Sigmoid colon (tissue), 7 donors: ENCODE measurements around the gene FBP1. TPM values are rescaled to one million over a fixed set of nuclear protein-coding genes. Genes with fewer than 3 reads are reported as not detected.

Experiments
- DNase-seq: peaks from one replicate; pipeline ENCODE4 v3.0.0-alpha.2; 2019
- H3K27ac ChIP-seq, 4 donors: fragments of 200-600 bp; sonication (generic); one replicate each; pipeline ENCODE4 v1.5.1; 2016 to 2019; ENCODE audit warnings: mild to moderate bottlenecking in 1 of 4
- H3K27me3 ChIP-seq, 3 donors: fragments of 200-600 bp; sonication (generic); one replicate each; pipeline ENCODE4 v1.5.1; 2019; ENCODE audit warnings: mild to moderate bottlenecking in 1 of 3
- H3K36me3 ChIP-seq, 4 donors: fragments of 200-600 bp; sonication (generic); one replicate each; pipeline ENCODE4 v1.5.1; 2016 to 2019
- H3K4me1 ChIP-seq, 4 donors: fragments of 200-600 bp; sonication (generic); one replicate each; pipeline ENCODE4 v1.5.1; 2017 to 2019
- H3K4me3 ChIP-seq, 4 donors: fragments of 200-600 bp; sonication (generic); one replicate each; pipeline ENCODE4 v1.5.1; 2017 to 2019; ENCODE audit warnings: mild to moderate bottlenecking in 2 of 4, moderate library complexity in 1 of 4
- H3K9me3 ChIP-seq, 4 donors: fragments of 200-600 bp in 3 of 4; sonication (generic) in 3 of 4; one replicate each; pipeline versions ENCODE4 v1.5.1 to v1.6.1; 2013 to 2019
- EP300 ChIP-seq, 4 donors: sonication (generic); formaldehyde crosslinking; IDR thresholded peaks; one replicate each; pipeline ENCODE4 v1.6.1; 2017; ENCODE audit warnings: antibody characterized with exemption in 4 of 4
- POLR2A ChIP-seq, 2 donors: fragments of 450-650 bp; IDR thresholded peaks; one replicate each; pipeline ENCODE4 v1.6.1; 2016; ENCODE audit warnings: antibody characterized with exemption in 2 of 2, mild to moderate bottlenecking in 2 of 2, moderate library complexity in 2 of 2
- POLR2AphosphoS5 ChIP-seq, 4 donors: sonication (generic); formaldehyde crosslinking; IDR thresholded peaks; one replicate each; pipeline ENCODE4 v1.6.1; 2017; ENCODE audit warnings: antibody characterized with exemption in 4 of 4
- WGBS, 2 donors: extraction: QIAGEN DNeasy Blood & Tissue Kit; methylation state at CpG; one replicate each; pipeline ENCODE4 v1.1.7; 2013; 5-methylcytosine and 5-hydroxymethylcytosine counted together
- intact Hi-C: fragments of 100-400 bp; cut with DNase I; formaldehyde crosslinking; loops from one replicate; pipeline ENCODE4 v1.15.1; 2023
- polyA plus RNA-seq, 3 donors: library from polyadenylated mRNA; stranded (reverse); fragments of 200-250 nt; gene quantifications; one replicate each; pipeline ENCODE4 v1.2.3, GENCODE V29; 2013
- total RNA-seq, 4 donors: library from RNA; depleted of rRNA; stranded (reverse); fragments of >200 nt; gene quantifications; one replicate each; pipeline ENCODE4 v1.1.0, GENCODE V29; 2016
- TF ChIP-seq, protein P1 (sequence below), 4 experiments: fragments of 450-650 bp in 3 of 4; fragments of 200-600 bp in 1 of 4; IDR thresholded peaks; one replicate each; pipeline ENCODE4 v1.5.1; 2016 to 2019; ENCODE audit warnings: antibody characterized with exemption in 4 of 4, mild to moderate bottlenecking in 3 of 4, moderate library complexity in 2 of 4
- donor health status: healthy with polysubstance abuse.
- donor health status: Bipolar disorder and iron deficiency.
- donor health status: healthy.

The FBP1 gene
- total and polyA plus RNA-seq, 7 donors: 2.2 to 48.8 (median 8.2) TPM

DNA sequence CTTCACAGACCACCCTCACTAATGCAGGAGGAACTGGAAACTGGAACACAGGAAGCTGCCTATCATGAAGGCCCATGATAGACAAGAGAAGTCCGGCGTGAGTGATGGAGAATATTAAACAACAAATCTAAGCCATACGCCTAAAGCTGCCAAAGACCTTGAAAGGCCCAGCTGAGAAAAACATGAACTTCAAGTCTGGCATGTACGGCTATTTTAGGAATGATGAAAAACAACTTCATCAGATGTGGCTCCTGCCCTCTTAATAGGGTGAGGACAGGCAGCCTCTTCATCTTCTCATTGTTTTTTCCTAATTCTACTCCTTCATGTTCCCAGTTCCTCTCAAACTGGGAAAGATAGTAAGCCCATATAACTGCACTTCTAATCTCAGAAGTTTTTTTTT, 20.3 kb downstream of the FBP1 start:
- Histone ChIP-seq H3K36me3 (no peaks in the 10 kb centered on the region), H3K27ac (no peak overlapping the region), H3K27me3 (no peaks in the 10 kb centered on the region), H3K4me1 (no peaks in the 10 kb centered on the region), H3K9me3 (no peaks in the 10 kb centered on the region), H3K4me3 (no peak overlapping the region)
- 84 to 92% methylated on average over 4 of the region's 4 CpGs for WGBS, 2 donors
- TF ChIP-seq POLR2A (IDR thresholded peaks at IDR 0.05) (no peak), EP300 (IDR thresholded peaks at IDR 0.05) (no peak), POLR2AphosphoS5 (IDR thresholded peaks at IDR 0.05) (no peak)
- TF ChIP-seq, protein P1, sequence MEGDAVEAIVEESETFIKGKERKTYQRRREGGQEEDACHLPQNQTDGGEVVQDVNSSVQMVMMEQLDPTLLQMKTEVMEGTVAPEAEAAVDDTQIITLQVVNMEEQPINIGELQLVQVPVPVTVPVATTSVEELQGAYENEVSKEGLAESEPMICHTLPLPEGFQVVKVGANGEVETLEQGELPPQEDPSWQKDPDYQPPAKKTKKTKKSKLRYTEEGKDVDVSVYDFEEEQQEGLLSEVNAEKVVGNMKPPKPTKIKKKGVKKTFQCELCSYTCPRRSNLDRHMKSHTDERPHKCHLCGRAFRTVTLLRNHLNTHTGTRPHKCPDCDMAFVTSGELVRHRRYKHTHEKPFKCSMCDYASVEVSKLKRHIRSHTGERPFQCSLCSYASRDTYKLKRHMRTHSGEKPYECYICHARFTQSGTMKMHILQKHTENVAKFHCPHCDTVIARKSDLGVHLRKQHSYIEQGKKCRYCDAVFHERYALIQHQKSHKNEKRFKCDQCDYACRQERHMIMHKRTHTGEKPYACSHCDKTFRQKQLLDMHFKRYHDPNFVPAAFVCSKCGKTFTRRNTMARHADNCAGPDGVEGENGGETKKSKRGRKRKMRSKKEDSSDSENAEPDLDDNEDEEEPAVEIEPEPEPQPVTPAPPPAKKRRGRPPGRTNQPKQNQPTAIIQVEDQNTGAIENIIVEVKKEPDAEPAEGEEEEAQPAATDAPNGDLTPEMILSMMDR (IDR thresholded peaks at IDR 0.05): no peak
- DNase-seq: no peak
- intact Hi-C loops: no loop called here

DNA sequence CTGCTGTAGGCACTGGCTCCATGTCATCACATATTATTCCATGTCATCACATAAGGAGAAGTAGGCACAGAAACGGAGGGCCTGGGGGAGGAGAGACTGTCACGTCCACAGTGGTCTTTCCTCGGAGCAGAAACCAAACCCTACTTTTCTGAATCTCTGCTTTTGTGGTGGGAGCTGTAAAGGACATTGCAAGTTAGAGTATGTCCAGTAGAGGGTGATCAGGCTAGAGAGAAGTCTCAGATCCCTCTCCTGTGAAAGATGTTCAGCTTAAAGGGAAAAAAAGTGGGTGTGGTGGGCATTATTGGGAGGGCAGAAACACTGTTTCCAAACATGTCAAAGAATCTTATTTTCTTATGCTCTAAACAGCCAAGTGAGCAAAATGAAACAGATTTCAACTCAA, 26.3 kb downstream of the FBP1 start:
- Histone ChIP-seq H3K36me3 (no peaks in the 10 kb centered on the region), H3K4me3 (no peak overlapping the region), H3K27me3 (no peaks in the 10 kb centered on the region), H3K27ac (no peak overlapping the region), H3K4me1 (no peaks in the 10 kb centered on the region), H3K9me3 (no peaks in the 10 kb centered on the region)
- 80 to 95% methylated on average over 3 of the region's 3 CpGs for WGBS, 2 donors
- DNase-seq: no peak
- no peak for TF ChIP-seq POLR2AphosphoS5 (IDR thresholded peaks at IDR 0.05)
- no peak for TF ChIP-seq POLR2A (IDR thresholded peaks at IDR 0.05)
- TF ChIP-seq, protein P1 (IDR thresholded peaks at IDR 0.05): no peak
- no peak for TF ChIP-seq EP300 (IDR thresholded peaks at IDR 0.05)
- intact Hi-C loops: no loop called here

DNA sequence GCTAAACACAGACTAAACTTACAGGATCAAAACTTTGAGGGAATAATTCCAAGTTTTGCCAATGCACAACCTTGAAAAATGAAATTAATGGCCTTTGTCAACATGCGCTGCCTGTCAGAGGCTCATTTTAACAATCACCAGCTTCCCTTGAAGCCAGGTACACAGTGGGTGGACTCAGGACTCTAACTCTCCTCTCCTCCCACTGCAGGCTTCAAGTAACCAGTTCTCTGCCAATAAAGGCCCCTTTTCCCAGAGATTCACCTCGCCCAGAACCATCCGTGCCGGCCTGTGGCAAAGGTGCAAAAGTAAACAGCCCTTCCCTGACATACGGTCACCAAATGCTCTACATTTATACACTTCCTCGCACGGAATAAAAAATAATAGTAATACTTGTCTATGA, 27.2 kb downstream of the FBP1 start:
- Histone ChIP-seq H3K4me1 (no peaks in the 10 kb centered on the region), H3K27ac (no peak overlapping the region), H3K9me3 (no peaks in the 10 kb centered on the region), H3K36me3 (no peaks in the 10 kb centered on the region), H3K27me3 (no peaks in the 10 kb centered on the region), H3K4me3 (no peak overlapping the region)
- TF ChIP-seq, protein P1 (IDR thresholded peaks at IDR 0.05): no peak
- TF ChIP-seq POLR2A (IDR thresholded peaks at IDR 0.05): no peak
- TF ChIP-seq EP300 (IDR thresholded peaks at IDR 0.05): no peak
- no peak for TF ChIP-seq POLR2AphosphoS5 (IDR thresholded peaks at IDR 0.05)
- DNase-seq: no peak
- 11 to 55% methylated on average over 7 of the region's 7 CpGs for WGBS, 2 donors
- intact Hi-C loops: no loop called here

DNA sequence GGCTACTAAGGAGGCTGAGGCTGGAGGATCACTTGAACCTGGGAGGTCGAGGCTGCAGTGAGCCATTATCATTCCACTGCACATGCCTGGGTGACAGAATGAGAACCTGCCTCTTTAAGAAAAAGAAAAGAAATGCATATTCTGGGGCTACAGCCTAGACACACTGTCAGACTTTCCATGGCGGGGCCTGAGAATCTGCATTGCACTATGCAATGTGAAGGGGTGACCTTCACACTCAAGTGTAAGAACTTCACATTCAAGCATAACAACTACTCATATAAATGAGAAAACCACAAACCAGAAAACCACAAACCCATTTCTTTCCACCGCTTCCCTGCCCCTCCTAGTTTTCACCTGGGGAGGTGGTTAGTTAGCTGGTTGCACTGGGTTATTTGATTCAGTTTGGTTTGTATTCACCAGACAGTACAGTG, 27.7 kb downstream of the FBP1 start:
- no peak for DNase-seq
- intact Hi-C loops: no loop called here
- TF ChIP-seq, protein P1 (IDR thresholded peaks at IDR 0.05): no peak
- TF ChIP-seq POLR2AphosphoS5 (IDR thresholded peaks at IDR 0.05) (no peak), EP300 (IDR thresholded peaks at IDR 0.05) (no peak), POLR2A (IDR thresholded peaks at IDR 0.05) (no peak)
- Histone ChIP-seq H3K36me3 (no peaks in the 10 kb centered on the region), H3K9me3 (no peaks in the 10 kb centered on the region), H3K4me3 (no peak overlapping the region), H3K27me3 (no peaks in the 10 kb centered on the region), H3K27ac (no peak overlapping the region), H3K4me1 (no peaks in the 10 kb centered on the region)
- 59 to 71% methylated on average over 3 of the region's 3 CpGs for WGBS, 2 donors

DNA sequence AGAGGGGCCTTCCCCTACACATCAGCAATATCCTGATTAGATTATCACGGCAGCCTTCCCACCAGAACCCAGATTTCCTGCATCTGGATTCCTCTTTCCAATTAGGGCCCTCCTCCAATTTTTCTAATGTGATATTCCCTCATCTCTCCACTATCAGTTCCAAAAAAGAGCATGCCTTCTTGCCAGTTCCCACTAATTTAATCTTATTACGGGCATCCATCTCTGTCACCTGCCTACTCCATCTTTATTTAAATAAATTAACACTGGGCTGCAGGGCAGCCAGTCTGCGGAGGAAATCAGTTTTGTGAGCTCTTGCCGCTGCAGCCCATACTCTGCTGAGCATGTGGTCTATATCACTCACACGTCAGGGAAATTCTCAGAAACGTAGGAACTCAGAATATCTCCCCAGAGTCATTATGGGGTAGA, 29.1 kb downstream of the FBP1 start:
- intact Hi-C loops: no loop called here
- no peak for DNase-seq
- no peaks in the 10 kb centered on the region for H3K27me3 ChIP-seq
- no peak for TF ChIP-seq POLR2AphosphoS5 (IDR thresholded peaks at IDR 0.05)
- TF ChIP-seq, protein P1 (IDR thresholded peaks at IDR 0.05): no peak
- no peak for TF ChIP-seq EP300 (IDR thresholded peaks at IDR 0.05)
- TF ChIP-seq POLR2A (IDR thresholded peaks at IDR 0.05): no peak
- no peak overlapping the region for H3K4me3 ChIP-seq
- H3K9me3 ChIP-seq: no peaks in the 10 kb centered on the region
- no peaks in the 10 kb centered on the region for H3K36me3 ChIP-seq
- H3K4me1 ChIP-seq: no peaks in the 10 kb centered on the region
- H3K27ac ChIP-seq: no peak overlapping the region
- WGBS, 2 donors: 83 to 89% methylated on average over 6 of the region's 6 CpGs
